ENCODE results near the gene KIF13A.
"Not testable (repeated sequence)": the region's sequence is repeated elsewhere in the genome, so short reads cannot be mapped to it uniquely, and the experiment has no call there.

KIF13A gene

DNA sequence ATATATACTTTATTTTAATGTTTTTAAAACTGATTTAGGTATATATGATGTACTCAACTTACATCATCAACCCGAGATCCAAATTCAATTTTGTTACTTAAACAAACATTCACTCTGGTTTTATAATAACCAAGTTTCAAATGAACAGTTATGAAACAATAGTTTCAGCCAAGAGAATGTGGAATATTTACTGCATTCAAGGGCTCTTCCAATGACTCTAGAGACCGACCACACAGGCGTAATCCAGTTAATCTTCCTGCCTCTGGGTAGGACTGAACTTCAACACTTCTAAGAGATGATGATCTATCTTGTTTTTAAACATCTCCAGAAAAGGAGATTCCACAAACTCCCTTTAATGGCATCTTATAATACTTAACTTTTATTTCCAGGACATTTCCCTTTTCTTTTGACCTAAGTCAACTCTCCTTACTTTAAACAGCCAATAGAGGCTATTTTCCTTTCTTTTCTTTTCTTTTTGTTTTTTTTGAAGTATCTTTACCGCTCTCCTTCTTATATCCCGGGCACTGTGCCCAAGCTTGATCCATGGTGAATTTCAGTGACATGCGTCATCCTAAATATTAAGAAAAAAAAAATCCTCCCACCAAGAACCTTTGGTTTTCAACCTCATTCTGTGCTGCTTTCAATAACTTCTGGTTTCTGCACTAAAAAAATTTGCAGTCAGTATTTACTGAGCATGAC, 110.1 kb downstream of the KIF13A start:
- DNase-seq (ENCODE audit: low read depth in 2 of 2, low spot score in 1 of 2) = no peak

DNA sequence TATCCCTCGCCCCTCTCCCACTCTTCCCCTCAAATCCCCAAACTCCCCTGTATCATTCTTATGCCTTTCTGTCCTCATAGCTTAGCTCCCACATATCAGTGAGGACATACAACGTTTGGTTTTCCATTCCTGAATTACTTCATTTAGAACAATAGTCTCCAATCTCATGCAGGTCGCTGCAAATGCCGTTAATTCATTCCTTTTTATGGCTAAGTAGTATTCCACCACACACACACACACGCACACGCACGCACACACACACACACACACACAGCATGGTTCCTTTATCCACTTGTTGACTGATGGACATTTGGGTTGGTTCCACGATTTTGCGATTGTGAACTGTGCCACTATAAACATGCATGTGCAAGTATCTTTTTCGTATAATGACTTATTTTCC, 112.7 kb downstream of the KIF13A start:
- no peak for DNase-seq (ENCODE audit: low read depth in 2 of 2, low spot score in 1 of 2)

DNA sequence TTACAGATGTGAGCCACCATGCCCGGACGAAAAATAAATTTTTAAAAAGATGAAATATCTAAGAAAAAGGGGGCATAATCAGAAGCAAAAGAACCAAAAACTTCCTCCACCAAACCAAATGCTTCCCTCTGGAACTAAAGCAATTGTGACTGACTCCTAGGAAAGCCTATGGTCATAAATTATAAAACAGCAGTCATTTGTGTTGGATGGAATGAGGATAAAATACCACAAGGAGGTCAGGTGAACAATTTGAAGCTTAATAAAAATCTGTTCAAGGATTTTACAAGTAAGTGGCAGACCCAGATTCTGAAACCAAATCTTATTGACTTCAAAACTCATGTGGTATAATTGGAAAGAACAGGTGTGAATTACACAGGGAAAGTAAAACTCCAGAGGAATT, 114.5 kb downstream of the KIF13A start:
- DNase-seq (ENCODE audit: low read depth in 2 of 2, low spot score in 1 of 2) = no peak

DNA sequence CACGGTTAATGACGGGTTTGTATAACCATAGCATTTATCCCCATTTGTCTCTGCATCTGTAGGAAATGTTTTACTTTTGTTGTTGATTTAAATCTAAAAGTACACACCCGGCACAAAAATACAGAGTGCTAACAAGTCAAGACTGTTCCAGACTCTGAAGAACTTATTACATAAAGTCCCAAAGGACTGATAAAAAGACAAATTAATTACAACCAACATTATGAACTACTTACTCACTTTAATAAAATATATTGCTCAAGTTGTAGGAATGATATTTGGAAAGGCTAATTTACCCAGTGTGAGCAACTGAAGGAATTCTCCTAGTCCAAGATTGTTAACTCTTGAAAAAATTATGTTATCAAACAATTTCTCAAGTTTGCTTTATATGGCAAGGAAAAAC, 115.6 kb downstream of the KIF13A start:
- DNase-seq (ENCODE audit: low read depth in 2 of 2, low spot score in 1 of 2) = no peak

DNA sequence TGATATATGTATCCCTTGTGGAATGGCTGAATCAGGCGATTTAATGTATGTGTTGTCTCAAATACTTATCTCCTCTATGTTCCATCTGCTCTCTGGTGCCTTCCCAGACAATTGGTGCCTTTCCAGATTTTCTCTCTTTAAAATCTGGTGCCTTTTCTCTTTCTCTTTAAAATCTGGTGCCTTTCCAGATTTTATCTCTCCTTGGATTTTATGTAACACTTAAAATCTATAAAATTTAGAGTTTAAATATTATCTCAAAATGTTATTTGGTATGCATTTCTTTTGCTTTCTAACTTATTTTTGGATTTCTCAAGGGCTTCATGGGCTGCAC, 116.3 kb downstream of the KIF13A start:
- no peak for DNase-seq (ENCODE audit: low read depth in 2 of 2, low spot score in 1 of 2)

DNA sequence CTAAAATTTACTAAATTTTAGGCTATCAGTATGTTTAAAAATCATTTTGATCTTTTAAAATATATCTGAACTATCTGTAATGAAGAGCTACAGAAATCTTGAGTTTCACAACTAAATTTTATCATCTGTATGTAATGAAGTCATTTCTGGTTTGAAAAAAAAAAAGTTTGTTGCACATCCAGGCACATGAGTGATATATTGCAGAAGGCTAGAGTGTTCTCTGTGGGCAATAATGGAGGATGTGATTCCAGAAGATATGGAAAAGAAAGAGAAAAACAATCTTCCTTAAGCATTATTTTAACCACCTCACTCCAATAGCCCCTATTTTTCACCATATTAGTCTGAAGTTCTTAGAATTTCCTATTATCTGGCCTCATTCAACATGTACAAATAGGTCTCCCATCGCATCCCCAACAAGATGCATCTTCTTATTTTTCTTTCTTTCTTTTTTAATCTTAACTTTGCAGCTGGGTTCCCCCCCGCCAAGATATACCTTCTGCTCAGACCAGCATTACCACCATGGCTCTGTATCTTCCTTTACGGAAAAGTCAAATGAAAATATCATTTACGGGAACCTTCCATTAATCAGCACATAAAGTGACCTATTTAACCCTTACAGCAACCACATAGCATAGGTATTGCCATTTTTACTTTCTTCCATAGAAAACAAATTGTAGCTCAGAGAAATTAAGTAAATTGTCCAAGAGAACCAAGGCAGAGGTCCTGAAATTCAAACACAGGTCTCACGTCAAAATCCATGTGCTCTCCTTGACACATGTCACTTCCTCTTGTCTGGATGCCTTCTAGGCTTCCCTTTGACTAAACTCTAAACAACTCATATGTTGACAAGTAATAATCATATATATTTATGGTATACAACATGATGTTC, 116.9 kb downstream of the KIF13A start:
- no peak for DNase-seq (ENCODE audit: low read depth in 2 of 2, low spot score in 1 of 2)

DNA sequence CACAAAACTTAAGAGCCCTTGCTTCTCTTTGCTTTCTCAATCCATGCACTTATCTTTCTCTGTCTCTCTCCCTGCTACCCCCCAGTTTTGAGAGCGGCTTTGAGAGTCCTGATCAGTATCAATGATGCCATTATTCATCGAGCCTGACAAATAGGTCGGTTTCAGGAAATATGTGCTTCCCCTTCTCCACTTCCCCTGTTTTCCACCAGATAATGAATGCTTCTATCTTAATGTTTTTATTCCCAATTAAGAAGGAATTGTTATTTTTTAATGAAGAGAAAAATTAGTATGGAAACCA, 117.7 kb downstream of the KIF13A start:
- DNase-seq (ENCODE audit: low read depth in 2 of 2, low spot score in 1 of 2) = no peak

DNA sequence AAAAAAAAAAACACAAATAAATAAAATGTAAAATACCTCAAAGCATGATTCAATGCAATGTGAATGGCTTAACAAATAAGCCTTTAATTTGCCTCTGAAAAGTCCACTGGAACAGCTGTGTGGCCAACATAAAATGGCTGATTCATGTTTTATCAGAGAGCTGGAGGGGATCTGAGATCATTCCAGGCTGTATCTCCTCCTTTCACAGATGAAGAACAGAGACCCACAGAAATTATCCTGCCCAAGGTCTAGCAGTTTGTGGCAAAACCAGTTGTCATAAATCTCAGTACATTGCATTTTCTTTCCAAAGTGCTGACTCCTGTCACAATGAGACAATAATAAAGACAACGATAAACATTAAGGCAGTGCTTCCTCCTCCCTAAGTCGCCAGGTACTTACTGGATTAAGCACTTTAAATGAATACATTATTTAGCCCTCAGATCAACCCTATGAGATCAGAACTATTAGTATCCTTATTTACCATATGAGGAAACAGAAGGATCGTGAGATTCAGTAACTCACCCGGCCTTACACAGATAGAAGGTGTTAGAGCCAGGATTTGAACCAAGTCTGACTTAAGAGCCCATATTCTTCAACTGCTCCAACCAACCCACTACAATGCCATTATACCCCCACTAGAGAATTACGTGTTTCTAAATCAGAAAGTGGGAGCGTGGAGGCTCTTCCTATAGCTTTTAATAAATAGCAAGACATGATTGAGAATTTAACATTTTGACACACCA, 118.3 kb downstream of the KIF13A start:
- DNase-seq (ENCODE audit: low read depth in 2 of 2, low spot score in 1 of 2) = no peak

DNA sequence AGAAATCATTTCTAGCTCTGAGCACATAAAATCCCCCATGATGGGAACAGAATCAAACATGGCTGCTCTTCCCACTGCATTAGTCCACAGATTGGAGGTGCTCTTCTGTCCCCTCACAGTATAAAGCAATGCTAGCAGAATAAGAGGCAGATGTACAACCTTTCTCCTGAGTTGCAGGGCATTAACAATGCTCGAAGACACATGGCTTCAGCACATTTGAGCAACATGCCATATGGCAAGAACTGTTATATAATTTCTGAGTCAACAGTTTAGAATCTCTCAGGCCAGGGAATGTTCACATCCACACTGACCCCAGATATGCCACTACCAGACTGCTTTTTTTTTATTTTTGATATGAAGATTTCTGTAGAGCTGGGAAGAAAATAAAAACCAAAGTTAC, 119.6 kb downstream of the KIF13A start:
- DNase-seq (ENCODE audit: low read depth in 2 of 2, low spot score in 1 of 2) = no peak

DNA sequence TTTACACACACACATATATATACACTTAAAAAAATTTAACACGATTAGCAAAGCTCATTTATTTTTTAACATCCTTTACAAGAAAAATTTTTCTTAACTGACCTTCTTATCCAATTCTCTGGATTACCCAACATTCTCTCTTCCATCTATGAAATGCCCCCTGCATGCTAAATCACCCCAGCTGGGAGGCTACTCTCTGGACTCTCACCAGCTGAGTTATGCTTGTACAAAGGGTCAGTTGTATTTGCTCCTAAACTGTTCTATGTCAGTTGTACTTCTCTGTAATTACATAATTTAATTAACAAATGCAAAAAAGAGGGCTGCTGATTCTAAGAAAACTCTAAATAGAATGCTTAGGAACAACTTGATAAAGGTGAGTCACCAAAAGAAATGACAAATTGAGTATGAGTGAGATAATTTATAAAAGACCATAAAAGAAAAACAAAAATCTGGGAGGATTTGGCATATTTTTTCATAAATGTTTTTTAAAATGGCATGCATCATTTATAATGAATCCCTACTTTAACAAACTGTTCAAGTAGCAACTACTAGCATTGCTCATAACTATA, 120.5 kb downstream of the KIF13A start:
- DNase-seq (ENCODE audit: low read depth in 2 of 2, low spot score in 1 of 2) = no peak

DNA sequence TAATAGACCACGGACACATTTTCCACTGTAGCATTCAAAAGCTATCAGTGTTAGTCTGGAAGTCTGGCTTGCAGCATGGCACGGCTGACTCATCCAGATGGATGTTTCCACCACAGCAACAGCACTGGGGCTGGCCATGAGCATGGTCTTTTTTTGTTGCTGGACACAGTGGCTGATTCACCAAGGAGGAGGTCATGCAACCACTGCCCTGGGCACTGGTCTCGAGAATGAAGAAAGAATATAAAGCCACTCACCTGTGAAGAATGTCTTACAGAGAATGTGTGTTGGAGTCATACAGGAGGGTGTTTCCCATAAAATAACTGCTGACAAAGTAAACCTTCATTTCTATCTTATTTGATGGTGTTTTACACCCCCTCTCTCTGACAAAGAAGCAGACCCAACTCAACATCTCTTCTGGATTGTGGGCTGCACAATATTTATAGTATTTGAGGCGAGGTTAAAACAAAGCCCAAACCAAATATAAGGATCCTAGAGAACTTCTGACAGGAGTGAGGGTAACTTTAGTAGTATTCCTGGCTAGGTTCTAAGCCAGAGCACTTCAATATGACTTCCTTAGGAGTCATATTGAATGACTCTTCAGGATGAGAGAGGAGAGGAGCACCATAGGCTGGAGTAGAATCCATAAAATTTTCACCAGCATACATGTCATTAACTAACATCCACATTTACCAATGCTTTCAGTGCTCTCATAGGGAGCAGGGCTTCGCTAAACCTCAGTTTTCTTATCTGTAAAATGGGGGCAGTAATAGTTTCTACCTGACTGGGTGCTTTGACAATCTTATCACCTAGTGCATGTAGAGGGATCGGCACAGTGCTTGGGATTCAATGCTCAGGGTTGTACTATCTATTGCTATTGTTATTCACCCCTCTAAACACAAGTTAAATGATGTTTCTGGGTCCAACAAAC, 121.4 kb downstream of the KIF13A start:
- DNase-seq (ENCODE audit: low read depth in 2 of 2, low spot score in 1 of 2) = no peak

DNA sequence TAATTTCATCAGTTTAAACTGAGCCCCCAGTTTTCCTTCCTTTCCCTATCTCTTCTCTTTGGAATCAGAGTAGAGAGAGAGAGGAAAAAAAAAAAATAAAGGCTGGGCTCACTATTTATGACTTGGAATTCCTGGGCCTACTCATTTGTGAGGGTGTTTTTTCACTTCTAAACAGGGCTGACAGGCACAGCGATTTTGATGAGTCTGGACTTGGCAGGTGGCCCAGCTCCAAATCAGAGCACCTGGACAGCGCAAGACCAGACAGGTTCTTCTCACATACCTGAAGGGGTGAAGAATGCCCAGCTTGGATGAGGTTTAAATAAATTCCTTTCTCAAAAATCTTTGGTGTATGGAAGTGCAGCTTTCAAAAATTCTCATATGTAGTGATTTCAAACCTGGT, 122.2 kb downstream of the KIF13A start:
- no peak for DNase-seq (ENCODE audit: low read depth in 2 of 2, low spot score in 1 of 2)

DNA sequence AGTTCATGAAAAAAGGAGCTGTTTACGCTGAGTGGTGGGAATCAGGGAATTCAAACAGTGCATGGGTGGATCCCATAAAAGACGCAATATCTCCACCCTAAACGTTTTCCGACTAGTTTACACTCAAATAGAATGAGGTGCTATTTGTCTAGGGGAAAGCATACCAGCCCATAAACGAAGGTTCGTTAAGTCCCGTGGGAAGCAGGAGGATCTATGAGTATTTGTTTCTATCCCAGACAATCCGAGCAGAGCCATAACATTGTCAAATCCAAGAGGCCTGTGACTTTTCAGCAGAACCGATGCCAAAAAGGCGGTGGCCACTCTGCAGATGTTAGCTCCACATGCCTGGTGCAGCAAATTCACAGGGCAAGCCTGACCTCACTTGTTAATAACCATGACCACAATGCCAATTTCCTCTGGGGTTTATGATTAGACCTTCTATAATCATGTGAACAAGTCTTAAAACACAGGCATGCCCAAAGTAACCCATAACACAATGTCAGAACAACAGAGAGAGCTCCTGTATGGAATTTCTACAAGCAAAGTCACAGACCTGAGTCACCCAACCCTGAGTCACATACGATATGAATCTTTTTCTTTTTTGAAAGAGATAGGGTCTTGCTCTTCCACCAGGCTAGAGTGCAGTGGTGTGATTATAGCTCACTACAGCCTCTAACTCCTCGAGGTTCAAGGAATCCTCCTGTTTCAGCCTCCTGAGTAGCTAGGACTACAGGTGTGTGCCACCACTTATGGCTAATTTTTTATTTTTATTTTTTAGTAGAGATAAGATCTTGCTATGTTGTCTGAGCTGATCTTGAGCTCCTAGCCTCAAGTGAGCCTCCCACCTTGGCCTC, 123.3 kb downstream of the KIF13A start:
- DNase-seq (ENCODE audit: low read depth in 2 of 2, low spot score in 1 of 2) = no peak

DNA sequence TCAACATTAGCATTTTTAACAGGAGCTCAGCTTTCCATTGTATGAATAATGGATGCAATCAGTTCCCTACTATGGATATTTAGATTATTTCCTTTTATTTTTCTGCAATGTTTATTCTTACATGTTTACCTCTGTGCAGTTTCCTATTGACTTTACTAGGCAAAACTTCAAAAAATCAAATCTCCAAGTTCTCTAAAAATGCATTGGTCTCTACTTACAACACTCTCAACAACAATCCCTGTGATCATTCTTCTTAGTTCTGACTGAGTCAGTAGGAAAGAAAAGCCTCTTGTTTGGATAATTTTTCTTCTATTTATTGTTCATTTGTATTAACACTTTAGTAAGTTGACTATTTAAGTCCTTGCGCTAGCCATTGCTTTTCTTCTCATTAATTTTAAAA, 126.1 kb downstream of the KIF13A start:
- DNase-seq (ENCODE audit: low read depth in 2 of 2, low spot score in 1 of 2) = no peak

DNA sequence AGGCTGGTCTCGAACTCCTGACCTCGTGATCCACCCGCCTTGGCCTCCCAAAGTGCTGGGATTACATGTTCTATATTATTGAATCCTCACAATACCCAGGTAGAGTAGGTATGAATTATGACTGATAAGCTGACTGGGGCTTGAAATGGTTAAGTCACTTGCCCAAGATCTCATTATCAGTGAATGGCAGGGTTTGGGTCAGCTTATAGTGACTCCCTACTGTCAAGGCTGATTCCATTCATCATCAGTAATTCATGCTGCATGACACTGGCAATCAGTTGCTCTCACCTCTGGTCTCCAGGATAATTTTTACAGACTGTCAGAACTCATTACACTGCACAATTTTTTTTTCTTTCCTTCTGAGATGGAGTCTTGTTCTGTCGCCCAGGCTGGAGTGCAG, 127.6 kb downstream of the KIF13A start:
- no peak for DNase-seq (ENCODE audit: low read depth in 2 of 2, low spot score in 1 of 2)

DNA sequence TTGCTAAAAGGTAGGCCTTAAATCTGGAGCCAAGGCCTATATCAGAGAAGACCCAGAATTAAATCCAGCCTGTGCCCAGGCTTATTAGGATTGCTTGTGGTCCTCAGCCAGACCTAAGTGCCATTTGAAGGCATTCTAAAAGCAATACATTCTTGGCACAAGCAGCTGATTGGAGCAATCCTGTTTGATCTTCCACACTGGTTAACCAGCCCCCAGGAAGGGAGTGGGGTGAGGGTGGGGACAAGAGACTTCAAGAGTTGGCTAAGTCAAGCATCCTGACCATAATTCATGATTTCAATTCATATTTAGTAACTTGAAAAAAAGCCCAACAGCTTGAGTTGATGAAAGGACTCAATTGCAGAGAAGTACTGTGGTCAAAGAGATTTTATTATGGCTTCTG, 128.9 kb downstream of the KIF13A start:
- no peak for DNase-seq (ENCODE audit: low read depth in 2 of 2, low spot score in 1 of 2)

DNA sequence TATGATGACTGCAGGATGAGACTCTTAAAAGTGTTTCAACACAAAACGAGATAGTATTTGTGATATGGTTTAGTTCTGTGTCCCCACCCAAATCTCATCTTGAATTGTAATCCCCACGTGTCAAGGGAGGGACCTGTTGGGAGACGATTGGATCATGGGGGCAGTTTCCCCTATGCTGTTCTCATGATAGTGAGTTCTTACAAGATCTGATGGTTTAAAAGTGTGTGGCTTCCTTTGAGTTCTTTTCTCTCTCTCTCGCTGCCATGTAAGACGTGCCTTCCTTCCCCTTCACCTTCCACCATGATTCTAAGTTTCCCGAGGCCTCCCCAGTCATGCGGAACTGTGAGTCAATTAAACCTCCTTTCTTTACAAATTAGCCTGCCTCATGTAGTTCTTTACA, 130.2 kb downstream of the KIF13A start:
- DNase-seq (ENCODE audit: low read depth in 2 of 2, low spot score in 1 of 2) = not testable (repeated sequence)

DNA sequence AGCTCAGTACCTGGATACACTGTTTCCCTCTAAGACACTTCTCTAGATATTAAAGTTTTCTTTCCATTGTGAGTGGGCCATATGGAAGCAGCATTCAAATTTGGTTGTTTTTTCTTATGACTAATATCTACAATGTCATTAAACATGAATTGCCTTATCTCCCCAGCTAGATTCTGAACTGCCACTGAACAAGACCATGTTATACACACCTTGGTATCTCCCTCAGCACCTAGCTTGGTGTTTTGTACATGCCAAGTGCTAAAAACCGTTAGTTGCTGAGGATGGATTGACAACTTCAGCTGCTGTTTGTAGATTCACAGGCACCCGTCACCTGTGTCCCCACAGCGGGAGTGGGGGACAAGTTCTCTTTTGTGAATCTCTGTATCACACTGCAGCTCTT, 131.1 kb downstream of the KIF13A start:
- DNase-seq (ENCODE audit: low read depth in 2 of 2, low spot score in 1 of 2) = no peak

DNA sequence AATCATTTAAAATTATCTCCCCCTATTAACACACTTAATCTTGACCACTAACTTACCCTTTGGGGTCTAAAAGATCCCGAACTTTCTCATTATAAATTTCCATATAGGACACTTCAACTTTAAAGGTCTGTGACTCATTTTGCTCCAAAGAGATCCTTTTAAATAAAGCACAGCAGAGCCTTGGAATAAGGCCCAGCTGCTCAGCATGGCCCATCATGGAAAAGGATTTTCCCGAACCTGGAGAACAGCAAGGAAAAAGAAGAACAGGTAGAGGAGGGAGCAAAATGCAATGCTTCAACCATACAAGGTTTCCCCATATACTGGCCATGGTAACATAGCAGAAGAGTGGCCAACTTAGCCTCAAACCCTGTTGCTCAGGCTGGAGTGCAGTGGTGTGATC, 132.1 kb downstream of the KIF13A start:
- no peak for DNase-seq (ENCODE audit: low read depth in 2 of 2, low spot score in 1 of 2)

DNA sequence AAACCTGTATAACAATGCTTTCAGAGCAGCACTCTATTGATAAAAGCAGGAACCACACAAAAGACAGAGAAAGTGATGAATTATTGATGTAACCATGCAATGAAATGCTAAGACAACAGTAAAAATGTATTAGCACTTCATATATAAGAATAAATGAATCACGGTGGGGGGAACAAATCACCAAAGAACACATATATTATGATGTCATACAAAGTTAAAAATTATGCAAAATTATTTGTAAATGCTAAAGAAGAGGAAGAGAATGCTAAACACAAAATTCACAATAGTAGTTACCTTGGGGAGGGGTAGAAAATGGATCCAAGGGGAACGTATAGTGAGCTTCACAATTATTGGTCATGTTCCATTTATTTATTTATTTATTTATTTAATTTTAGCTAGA, 133.9 kb downstream of the KIF13A start:
- no peak for DNase-seq (ENCODE audit: low read depth in 2 of 2, low spot score in 1 of 2)

All from stimulated activated CD8-positive, alpha-beta memory T cell treated with anti-CD3 and anti-CD28 coated beads, Interleukin-4, amount 100 ng/mL, for 4 hours (primary cell).